Measurements from ENCODE around the gene IGFN1. TPM values are rescaled to one million over a fixed set of nuclear protein-coding genes. Genes with fewer than 3 reads are reported as not detected.

Gene IGFN1
- polyA plus RNA-seq, 1 of the 3 experiments (the other 2 are of a cell fraction) = 0.18 TPM

GRCh38 chr1:201147396-201148015, 43.1 kb upstream of the IGFN1 start:
- no peak for TF ChIP-seq ELF1 (IDR thresholded peaks at IDR 0.05)
- no peak for TF ChIP-seq REST (IDR thresholded peaks at IDR 0.05; ENCODE audit: low read depth, low read length)
- no peak for TF ChIP-seq FOXJ3 (CRISPR knock-in tag; IDR thresholded peaks at IDR 0.05)
- no peak for TF ChIP-seq RFX5 (IDR thresholded peaks at IDR 0.05; ENCODE audit: low read length)
- no peak for TF ChIP-seq MEF2A (IDR thresholded peaks at IDR 0.05; ENCODE audit: borderline replicate concordance, low read depth)
- TF ChIP-seq TCF12 (IDR thresholded peaks at IDR 0.05) = no peak
- TF ChIP-seq FOSL2 (IDR thresholded peaks at IDR 0.05; ENCODE audit: borderline replicate concordance, low read depth) = no peak
- TF ChIP-seq USF1 (IDR thresholded peaks at IDR 0.05; ENCODE audit: borderline replicate concordance, low read depth) = no peak
- no peak for TF ChIP-seq NFIC (IDR thresholded peaks at IDR 0.05; ENCODE audit: borderline replicate concordance)
- no peak for TF ChIP-seq GATA2 (CRISPR knock-in tag; IDR thresholded peaks at IDR 0.05)
- no peak for TF ChIP-seq SIN3A (IDR thresholded peaks at IDR 0.05; ENCODE audit: borderline replicate concordance, low read depth, low read length)
- no peak for TF ChIP-seq GABPA (IDR thresholded peaks at IDR 0.05; ENCODE audit: low read depth)
- no peak for TF ChIP-seq FOXM1 (IDR thresholded peaks at IDR 0.05; ENCODE audit: low read depth)
- TF ChIP-seq IRF3 (IDR thresholded peaks at IDR 0.05; ENCODE audit: low read depth, low read length) = no peak
- no peak for TF ChIP-seq JUND (IDR thresholded peaks at IDR 0.05)
- TF ChIP-seq CTCF (IDR thresholded peaks at IDR 0.05) = no peak
- no peak for TF ChIP-seq PBX3 (IDR thresholded peaks at IDR 0.05)
- TF ChIP-seq TAF1 (IDR thresholded peaks at IDR 0.05; ENCODE audit: borderline replicate concordance, low read depth, low read length) = no peak
- no peak for TF ChIP-seq YY1 (IDR thresholded peaks at IDR 0.05; ENCODE audit: low read depth)
- no peak for TF ChIP-seq TEAD4 (IDR thresholded peaks at IDR 0.05; ENCODE audit: borderline replicate concordance, insufficient read depth)

More at GRCh38 chr1:201147396-201148015, 43.1 kb upstream of the IGFN1 start:
- Histone ChIP-seq H3K27me3 (ENCODE audit: insufficient read depth) (no peaks in the 10 kb centered on the region), H4K20me1 (ENCODE audit: insufficient read depth) (no peaks in the 10 kb centered on the region), H3K9me2 (no peaks in the 10 kb centered on the region), H3K79me2 (ENCODE audit: insufficient read depth) (0 out of 2 replicates have a peak, but pooled peaks cover under 1% of the 10 kb centered on the region), H2AFZ (ENCODE audit: low read depth) (no peak overlapping the region), H3K4me2 (no peak overlapping the region), H3F3A (replicated peaks; ENCODE audit: insufficient read depth) (no peaks in the 10 kb centered on the region), H3K27ac (ENCODE audit: low read depth in 2 of 2, low read length in 1 of 2) (no peak overlapping the region), H3K36me3 (replicated peaks in 1 of 2; ENCODE audit: control insufficient read depth in 1 of 2, insufficient read depth in 2 of 2, low read length in 1 of 2) (peaks cover 44 to 92% of the 10 kb centered on the region in 2 experiments), H3K4me1 (ENCODE audit: control insufficient read depth in 1 of 2, insufficient read depth in 2 of 2, low read depth in 1 of 2, low read length in 1 of 2) (peaks cover 0 to 14% of the 10 kb centered on the region in 2 experiments; a peak in 2 of 4 replicates), H3K9me3 (no peaks in the 10 kb centered on the region), H3K9ac (no peak overlapping the region), H3K4me3 (ENCODE audit: low read depth in 2 of 2, low read length in 1 of 2) (no peak overlapping the region)
- WGBS (ENCODE audit: low lambda C conversion rate) = 92% methylated on average over 12 of the region's 13 CpGs
- CTCF ChIA-PET = interaction anchor here (0.9 to 4.6 kb wide), 6 partner anchors 11 to 214 kb away, joined by 3 to 26 read pairs (median 10); no protein-coding TSS in a partner anchor
- no peak for DNase-seq
- POLR2A ChIA-PET = no interaction called here
